ENCODE data around the gene GVQW3. TPM values are rescaled to one million over a fixed set of nuclear protein-coding genes. Genes with fewer than 3 reads are reported as not detected.
"Not testable (repeated sequence)": the region's sequence is repeated elsewhere in the genome, so short reads cannot be mapped to it uniquely, and the experiment has no call there.

The GVQW3 gene
- polyA plus RNA-seq, 2 donors: 0.11 to 0.16 TPM

DNA sequence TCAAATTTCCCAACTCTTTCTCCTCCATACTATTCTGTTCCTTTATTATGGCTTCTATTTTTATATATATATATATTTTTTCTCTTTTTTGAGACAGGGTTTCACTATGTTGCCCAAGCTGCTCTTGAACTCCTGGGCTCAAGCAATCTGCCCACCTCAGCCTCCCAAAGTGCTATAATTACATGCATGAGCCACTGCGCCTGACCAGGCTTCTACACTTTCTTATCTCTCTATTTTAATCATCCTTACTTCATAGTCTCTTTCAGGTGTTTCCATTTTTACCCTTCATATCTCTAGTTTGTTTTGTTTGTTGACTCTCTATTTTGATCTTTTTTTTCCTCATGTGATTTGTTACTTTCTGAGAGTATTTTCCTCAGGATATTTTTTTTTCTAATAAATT, 19.8 kb downstream of the GVQW3 start:
- Histone ChIP-seq H3K9me3 (ENCODE audit: control insufficient read depth in 2 of 2, insufficient read depth in 1 of 2, low read depth in 1 of 2, low read length in 1 of 2) (no peaks in the 10 kb centered on the region), H3K36me3 (ENCODE audit: control insufficient read depth in 2 of 2, insufficient read depth in 2 of 2, low read length in 1 of 2) (no peaks in the 10 kb centered on the region), H3K4me3 (ENCODE audit: low read depth in 1 of 2, low read length in 2 of 2) (no peak overlapping the region), H3K27ac (ENCODE audit: low read depth in 2 of 2, low read length in 1 of 2) (no peak overlapping the region), H3K4me1 (ENCODE audit: control insufficient read depth in 2 of 2, insufficient read depth in 2 of 2, low read length in 1 of 2) (peaks cover 0 to 2% of the 10 kb centered on the region in 2 donors), H3K27me3 (ENCODE audit: control insufficient read depth in 1 of 2, insufficient read depth in 2 of 2, low read length in 2 of 2) (no peaks in the 10 kb centered on the region)
- WGBS, 2 donors: 84 to 97% methylated on average over 1 of the region's 1 CpG

DNA sequence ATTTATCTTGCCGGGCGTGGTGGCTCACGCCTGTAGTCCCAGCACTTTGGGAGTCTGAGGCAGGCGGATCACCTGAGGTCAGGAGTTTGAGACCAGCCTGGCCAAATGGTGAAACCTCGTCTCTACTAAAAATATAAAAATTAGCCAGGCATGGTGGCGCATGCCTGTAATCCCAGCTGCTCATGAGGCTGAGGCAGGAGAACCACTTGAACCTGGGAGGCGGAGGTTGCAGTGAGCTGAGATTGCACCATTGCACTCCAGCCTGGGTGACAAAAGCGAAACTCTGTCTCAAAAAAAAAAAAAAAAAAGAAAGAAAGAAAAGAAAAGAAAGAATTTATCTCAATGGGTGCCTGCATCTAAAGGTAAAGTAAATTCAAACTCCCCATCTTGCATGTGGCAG, 20.4 kb downstream of the GVQW3 start:
- not testable (repeated sequence) for H3K4me1 ChIP-seq (ENCODE audit: control insufficient read depth in 2 of 2, insufficient read depth in 2 of 2, low read length in 1 of 2); H3K9me3 ChIP-seq (ENCODE audit: control insufficient read depth in 2 of 2, insufficient read depth in 1 of 2, low read depth in 1 of 2, low read length in 1 of 2); H3K27ac ChIP-seq (ENCODE audit: low read depth in 2 of 2, low read length in 1 of 2); H3K36me3 ChIP-seq (ENCODE audit: control insufficient read depth in 2 of 2, insufficient read depth in 2 of 2, low read length in 1 of 2); H3K27me3 ChIP-seq (ENCODE audit: control insufficient read depth in 1 of 2, insufficient read depth in 2 of 2, low read length in 2 of 2); H3K4me3 ChIP-seq (ENCODE audit: low read depth in 1 of 2, low read length in 2 of 2)
- 86 to 90% methylated on average over 7 to 8 of the region's 8 CpGs for WGBS, 2 donors

DNA sequence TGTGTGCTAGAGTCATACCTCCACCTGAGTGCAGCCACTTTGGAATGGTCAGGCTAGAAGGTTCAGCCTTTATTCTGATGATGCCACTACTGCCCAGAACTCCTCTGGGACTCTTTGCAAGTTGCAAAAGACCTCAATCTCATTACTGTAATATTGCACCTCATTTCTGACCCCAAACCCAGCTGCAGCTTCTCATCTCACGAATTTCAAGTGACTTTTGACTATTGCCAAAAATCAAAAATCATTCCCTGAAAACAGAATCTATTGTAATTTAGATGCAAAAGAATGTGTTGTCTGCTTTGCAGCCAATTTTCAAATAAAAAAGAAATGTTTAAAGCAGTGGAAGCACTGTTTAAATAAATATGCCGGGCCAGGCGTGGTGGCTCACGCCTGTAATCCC, 25.2 kb downstream of the GVQW3 start:
- no peaks in the 10 kb centered on the region for H3K27me3 ChIP-seq (ENCODE audit: control insufficient read depth in 1 of 2, insufficient read depth in 2 of 2, low read length in 2 of 2)
- H3K36me3 ChIP-seq (ENCODE audit: control insufficient read depth in 2 of 2, insufficient read depth in 2 of 2, low read length in 1 of 2): no peaks in the 10 kb centered on the region
- no peak overlapping the region for H3K4me3 ChIP-seq (ENCODE audit: low read depth in 1 of 2, low read length in 2 of 2)
- no peak overlapping the region for H3K27ac ChIP-seq (ENCODE audit: low read depth in 2 of 2, low read length in 1 of 2)
- no peaks in the 10 kb centered on the region for H3K9me3 ChIP-seq (ENCODE audit: control insufficient read depth in 2 of 2, insufficient read depth in 1 of 2, low read depth in 1 of 2, low read length in 1 of 2)
- 95 to 97% methylated on average over 4 of the region's 4 CpGs for WGBS, 2 donors
- H3K4me1 ChIP-seq (ENCODE audit: control insufficient read depth in 2 of 2, insufficient read depth in 2 of 2, low read length in 1 of 2): peaks cover 0 to 2% of the 10 kb centered on the region in 2 donors

DNA sequence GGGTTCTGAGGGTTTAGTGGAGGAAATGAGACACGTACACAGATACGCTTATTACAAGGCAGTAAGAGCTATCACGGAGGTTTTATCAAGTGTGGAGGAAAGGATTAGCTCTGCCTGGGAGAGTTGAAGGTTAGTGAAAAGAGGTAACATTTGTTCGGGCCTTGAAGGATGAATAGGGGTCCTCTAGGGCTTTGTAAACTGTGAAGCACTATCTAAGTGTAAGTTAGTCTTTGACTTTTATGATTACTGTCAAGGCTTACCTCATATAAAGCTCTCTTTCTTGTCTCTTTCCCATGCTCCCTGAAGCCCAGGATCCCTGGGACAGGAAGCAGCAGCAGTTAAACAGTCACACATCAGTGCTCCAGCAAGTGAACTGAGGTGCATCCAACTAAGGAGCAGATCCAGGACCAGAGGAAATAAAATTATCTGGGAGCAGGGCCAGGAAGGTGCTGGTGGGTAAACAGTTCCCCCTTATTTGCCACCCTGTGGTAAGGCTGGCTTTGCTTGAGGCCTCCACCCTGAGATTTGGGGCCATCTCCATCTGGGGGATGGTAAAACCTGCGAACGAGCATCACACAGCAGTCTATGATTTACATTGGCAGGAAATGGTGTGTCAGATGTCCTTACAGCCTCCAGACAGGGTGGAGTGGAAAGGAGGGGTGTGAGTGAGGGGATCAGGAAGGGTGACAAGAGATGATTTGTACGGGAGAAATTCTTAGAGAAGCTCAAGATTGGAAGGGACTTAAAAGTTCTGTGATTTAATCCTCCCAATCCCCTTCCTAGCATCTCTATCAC, 27.2 kb downstream of the GVQW3 start:
- Histone ChIP-seq H3K4me1 (ENCODE audit: control insufficient read depth in 2 of 2, insufficient read depth in 2 of 2, low read length in 1 of 2) (peaks cover 0 to 2% of the 10 kb centered on the region in 2 donors), H3K27me3 (ENCODE audit: control insufficient read depth in 1 of 2, insufficient read depth in 2 of 2, low read length in 2 of 2) (no peaks in the 10 kb centered on the region), H3K36me3 (ENCODE audit: control insufficient read depth in 2 of 2, insufficient read depth in 2 of 2, low read length in 1 of 2) (no peaks in the 10 kb centered on the region), H3K27ac (ENCODE audit: low read depth in 2 of 2, low read length in 1 of 2) (no peak overlapping the region), H3K4me3 (ENCODE audit: low read depth in 1 of 2, low read length in 2 of 2) (no peak overlapping the region), H3K9me3 (ENCODE audit: control insufficient read depth in 2 of 2, insufficient read depth in 1 of 2, low read depth in 1 of 2, low read length in 1 of 2) (no peaks in the 10 kb centered on the region)
- WGBS, 2 donors: 56 to 67% methylated on average over 7 of the region's 7 CpGs

DNA sequence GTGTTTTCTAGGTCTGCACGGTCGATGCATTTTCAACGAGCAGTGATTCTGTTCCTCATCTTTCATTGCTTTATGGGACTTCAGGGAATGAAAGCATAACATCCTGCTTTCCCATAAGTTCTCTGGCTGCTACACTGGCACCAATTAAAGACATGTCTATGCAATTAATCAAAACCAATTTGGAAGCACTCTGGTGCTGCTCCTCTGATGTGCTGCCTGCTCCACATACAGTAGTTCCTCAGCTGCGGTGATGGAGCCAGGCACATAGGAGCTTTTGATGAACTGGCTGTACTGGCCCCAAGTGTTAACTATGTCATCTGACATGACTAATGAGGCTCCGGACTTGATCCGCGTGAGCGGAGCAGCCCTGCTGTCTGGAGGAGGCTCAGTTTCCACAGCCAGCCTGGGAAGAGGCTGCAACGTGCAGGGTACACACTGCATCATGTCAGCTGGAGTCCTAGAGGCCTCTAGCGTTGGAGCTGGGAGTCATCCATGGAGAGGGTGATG, 29.8 kb downstream of the GVQW3 start:
- Histone ChIP-seq H3K9me3 (ENCODE audit: control insufficient read depth in 2 of 2, insufficient read depth in 1 of 2, low read depth in 1 of 2, low read length in 1 of 2) (no peaks in the 10 kb centered on the region), H3K36me3 (ENCODE audit: control insufficient read depth in 2 of 2, insufficient read depth in 2 of 2, low read length in 1 of 2) (no peaks in the 10 kb centered on the region), H3K27me3 (ENCODE audit: control insufficient read depth in 1 of 2, insufficient read depth in 2 of 2, low read length in 2 of 2) (no peaks in the 10 kb centered on the region), H3K27ac (ENCODE audit: low read depth in 2 of 2, low read length in 1 of 2) (no peak overlapping the region), H3K4me3 (ENCODE audit: low read depth in 1 of 2, low read length in 2 of 2) (no peak overlapping the region), H3K4me1 (ENCODE audit: control insufficient read depth in 2 of 2, insufficient read depth in 2 of 2, low read length in 1 of 2) (no peaks in the 10 kb centered on the region)
- WGBS, 2 donors: 52 to 72% methylated on average over 10 of the region's 10 CpGs

DNA sequence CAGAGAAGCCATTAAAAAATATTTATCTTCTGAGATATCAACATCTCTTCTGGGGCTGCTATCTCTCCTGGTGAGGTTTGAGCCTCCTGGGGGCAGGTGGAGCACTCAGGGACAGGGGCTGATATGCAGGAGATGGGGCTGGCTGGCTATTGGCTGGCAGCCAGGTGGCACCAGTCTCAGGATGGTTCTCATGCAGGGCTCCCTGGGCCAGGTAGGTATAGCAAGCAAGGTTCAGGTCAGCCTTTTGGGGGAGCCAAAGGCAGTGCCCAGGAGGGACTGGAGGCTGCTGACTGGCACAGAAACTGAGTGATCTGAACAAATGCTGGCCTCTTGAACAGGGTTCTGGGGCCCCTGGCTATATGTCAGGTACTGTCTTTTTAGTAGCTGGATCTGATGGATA, 34.0 kb downstream of the GVQW3 start:
- Histone ChIP-seq H3K4me1 (ENCODE audit: control insufficient read depth in 2 of 2, insufficient read depth in 2 of 2, low read length in 1 of 2) (no peaks in the 10 kb centered on the region), H3K4me3 (ENCODE audit: low read depth in 1 of 2, low read length in 2 of 2) (no peak overlapping the region), H3K27ac (ENCODE audit: low read depth in 2 of 2, low read length in 1 of 2) (no peak overlapping the region), H3K36me3 (ENCODE audit: control insufficient read depth in 2 of 2, insufficient read depth in 2 of 2, low read length in 1 of 2) (no peaks in the 10 kb centered on the region), H3K27me3 (ENCODE audit: control insufficient read depth in 1 of 2, insufficient read depth in 2 of 2, low read length in 2 of 2) (no peaks in the 10 kb centered on the region), H3K9me3 (ENCODE audit: control insufficient read depth in 2 of 2, insufficient read depth in 1 of 2, low read depth in 1 of 2, low read length in 1 of 2) (no peaks in the 10 kb centered on the region)

DNA sequence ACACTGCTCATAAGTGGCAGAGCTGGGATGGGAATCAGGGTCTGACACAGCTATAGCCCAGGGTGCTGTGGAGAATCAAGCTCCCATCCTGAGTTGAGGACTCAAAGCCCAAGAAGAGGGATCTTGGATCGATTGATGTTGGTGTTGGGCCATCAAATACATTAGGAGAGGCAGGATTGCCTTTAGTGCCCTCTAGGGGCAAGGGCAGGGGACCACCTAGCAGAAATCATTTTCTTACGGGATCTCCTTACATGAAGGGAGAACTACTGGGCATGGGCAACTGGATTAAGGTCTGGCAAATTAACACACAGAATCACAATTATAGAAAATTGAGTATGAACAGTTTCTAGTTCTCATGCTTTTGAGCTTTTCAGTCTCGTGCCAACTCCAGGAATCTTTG, 38.8 kb downstream of the GVQW3 start:
- Histone ChIP-seq H3K4me3 (ENCODE audit: low read depth in 1 of 2, low read length in 2 of 2) (no peak overlapping the region), H3K36me3 (ENCODE audit: control insufficient read depth in 2 of 2, insufficient read depth in 2 of 2, low read length in 1 of 2) (no peaks in the 10 kb centered on the region), H3K27ac (ENCODE audit: low read depth in 2 of 2, low read length in 1 of 2) (no peak overlapping the region), H3K4me1 (ENCODE audit: control insufficient read depth in 2 of 2, insufficient read depth in 2 of 2, low read length in 1 of 2) (no peaks in the 10 kb centered on the region), H3K9me3 (ENCODE audit: control insufficient read depth in 2 of 2, insufficient read depth in 1 of 2, low read depth in 1 of 2, low read length in 1 of 2) (no peaks in the 10 kb centered on the region), H3K27me3 (ENCODE audit: control insufficient read depth in 1 of 2, insufficient read depth in 2 of 2, low read length in 2 of 2) (no peaks in the 10 kb centered on the region)
- 56 to 65% methylated on average over 3 of the region's 3 CpGs for WGBS, 2 donors

DNA sequence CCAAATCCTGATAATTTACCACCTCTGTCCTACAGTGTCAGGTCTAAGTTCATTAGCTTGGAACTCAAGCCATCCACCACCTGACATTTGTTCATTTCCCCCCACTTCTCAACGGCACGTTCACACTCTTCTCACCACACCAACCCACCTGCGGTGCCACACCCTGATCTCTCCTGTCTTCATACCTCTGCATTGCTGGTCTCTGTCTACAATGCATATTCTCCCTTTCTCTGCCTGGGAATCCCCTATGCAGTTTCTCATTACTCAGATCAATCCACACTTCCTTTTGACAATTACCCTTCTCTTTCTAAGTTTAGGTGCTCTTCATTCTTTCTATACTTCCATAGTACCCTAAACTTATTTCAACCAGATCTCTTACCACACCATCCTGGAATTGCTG, 43.3 kb downstream of the GVQW3 start:
- Histone ChIP-seq H3K27ac (ENCODE audit: low read depth in 2 of 2, low read length in 1 of 2) (no peak overlapping the region), H3K4me3 (ENCODE audit: low read depth in 1 of 2, low read length in 2 of 2) (no peak overlapping the region), H3K36me3 (ENCODE audit: control insufficient read depth in 2 of 2, insufficient read depth in 2 of 2, low read length in 1 of 2) (no peaks in the 10 kb centered on the region), H3K4me1 (ENCODE audit: control insufficient read depth in 2 of 2, insufficient read depth in 2 of 2, low read length in 1 of 2) (no peaks in the 10 kb centered on the region), H3K9me3 (ENCODE audit: control insufficient read depth in 2 of 2, insufficient read depth in 1 of 2, low read depth in 1 of 2, low read length in 1 of 2) (no peaks in the 10 kb centered on the region), H3K27me3 (ENCODE audit: control insufficient read depth in 1 of 2, insufficient read depth in 2 of 2, low read length in 2 of 2) (no peaks in the 10 kb centered on the region)
- 58 to 67% methylated on average over 3 of the region's 3 CpGs for WGBS, 2 donors

DNA sequence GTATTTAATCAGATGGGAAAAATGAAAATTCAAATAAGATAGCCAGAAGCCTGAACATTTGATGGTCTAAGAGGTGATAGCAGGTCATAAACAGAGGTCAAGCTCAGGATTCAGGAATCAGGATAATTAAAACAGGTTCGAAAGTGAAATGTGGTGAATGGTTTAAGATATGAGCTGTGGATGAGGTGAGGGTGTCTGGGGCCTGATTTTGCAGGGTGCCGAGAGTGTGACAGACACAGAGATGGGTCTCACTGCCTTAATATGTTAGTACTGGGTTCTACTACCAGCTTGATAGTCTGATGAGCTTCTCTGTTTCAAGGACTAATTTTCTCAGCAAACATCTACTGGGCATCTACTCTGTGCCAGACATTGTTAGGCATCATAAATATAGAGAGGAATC, 43.8 kb downstream of the GVQW3 start:
- Histone ChIP-seq H3K4me3 (ENCODE audit: low read depth in 1 of 2, low read length in 2 of 2) (no peak overlapping the region), H3K4me1 (ENCODE audit: control insufficient read depth in 2 of 2, insufficient read depth in 2 of 2, low read length in 1 of 2) (no peaks in the 10 kb centered on the region), H3K27me3 (ENCODE audit: control insufficient read depth in 1 of 2, insufficient read depth in 2 of 2, low read length in 2 of 2) (no peaks in the 10 kb centered on the region), H3K36me3 (ENCODE audit: control insufficient read depth in 2 of 2, insufficient read depth in 2 of 2, low read length in 1 of 2) (no peaks in the 10 kb centered on the region), H3K9me3 (ENCODE audit: control insufficient read depth in 2 of 2, insufficient read depth in 1 of 2, low read depth in 1 of 2, low read length in 1 of 2) (no peaks in the 10 kb centered on the region), H3K27ac (ENCODE audit: low read depth in 2 of 2, low read length in 1 of 2) (no peak overlapping the region)
- WGBS, 2 donors: 82 to 90% methylated on average over 2 of the region's 2 CpGs

DNA sequence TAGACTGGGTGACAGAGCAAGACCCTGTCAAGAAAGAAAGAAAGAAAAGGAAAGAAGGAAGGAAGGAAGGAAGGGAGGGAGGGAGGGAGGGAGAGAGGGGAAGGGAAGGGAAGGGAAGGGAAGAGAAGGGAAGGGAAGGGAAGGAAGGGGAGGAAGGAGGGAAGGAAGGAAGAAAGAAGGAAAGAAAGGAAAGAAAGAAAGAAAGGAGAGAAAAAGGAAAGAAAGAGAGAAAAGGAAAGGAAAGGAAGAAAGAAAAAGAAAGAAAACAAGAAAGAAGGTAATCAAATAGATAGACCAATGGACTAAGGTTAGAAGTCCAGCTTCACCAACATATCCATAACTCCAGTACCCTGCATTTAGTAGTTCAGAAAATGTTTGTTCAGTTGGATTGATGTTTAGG, 45.5 kb downstream of the GVQW3 start:
- no peaks in the 10 kb centered on the region for H3K4me1 ChIP-seq (ENCODE audit: control insufficient read depth in 2 of 2, insufficient read depth in 2 of 2, low read length in 1 of 2)
- H3K4me3 ChIP-seq (ENCODE audit: low read depth in 1 of 2, low read length in 2 of 2): no peak overlapping the region
- H3K27ac ChIP-seq (ENCODE audit: low read depth in 2 of 2, low read length in 1 of 2): no peak overlapping the region
- H3K27me3 ChIP-seq (ENCODE audit: control insufficient read depth in 1 of 2, insufficient read depth in 2 of 2, low read length in 2 of 2): no peaks in the 10 kb centered on the region
- H3K9me3 ChIP-seq (ENCODE audit: control insufficient read depth in 2 of 2, insufficient read depth in 1 of 2, low read depth in 1 of 2, low read length in 1 of 2): no peaks in the 10 kb centered on the region
- no peaks in the 10 kb centered on the region for H3K36me3 ChIP-seq (ENCODE audit: control insufficient read depth in 2 of 2, insufficient read depth in 2 of 2, low read length in 1 of 2)

Data from esophagus (tissue), 2 donors.